Left renal pelvis (tissue), 4 donors: Measurements from ENCODE around the gene NHEJ1. TPM values are rescaled to one million over a fixed set of nuclear protein-coding genes. Genes with fewer than 3 reads are reported as not detected.

Source experiments
- DNase-seq, 4 donors: peaks; one replicate each; pipeline ENCODE4 v3.0.0-alpha.2; 2013; ENCODE audit warnings: low read depth in 4 of 4, low spot score in 3 of 4
- polyA plus RNA-seq, 4 donors: library from polyadenylated mRNA; unstranded; fragments of 120-200 nt; gene quantifications; one replicate each; pipeline ENCODE4 v1.2.1, GENCODE V29; 2013; ENCODE audit not compliant: insufficient read length in 4 of 4

Gene NHEJ1
- polyA plus RNA-seq, 4 donors, result 14.8 to 21.3 (median 18.7) TPM

GRCh38 chr2:219183151-219183772, 22.6 kb upstream of the NHEJ1 start:
- DNase-seq, result no peak

GRCh38 chr2:219182331-219183150, 21.9 kb upstream of the NHEJ1 start:
- DNase-seq, result no peak

DNA sequence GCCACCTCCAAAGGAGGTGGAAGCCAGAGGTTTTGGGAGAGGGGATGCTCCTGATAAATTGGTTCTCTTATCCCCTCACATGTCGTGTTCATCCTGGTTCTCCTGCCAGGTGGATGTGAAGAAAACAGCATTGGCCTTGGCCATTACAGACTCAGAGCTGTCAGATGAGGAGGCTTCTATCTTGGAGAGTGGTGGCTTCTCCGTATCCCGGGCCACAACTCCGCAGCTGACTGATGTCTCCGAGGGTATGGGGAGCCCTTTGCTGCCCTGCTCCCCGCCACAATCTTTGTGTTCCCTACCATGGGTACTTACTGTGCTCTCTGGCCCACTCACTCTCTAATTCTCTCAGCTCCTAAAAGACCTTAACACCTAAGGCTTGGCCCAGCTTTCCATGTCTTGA, 20.9 kb upstream of the NHEJ1 start:
- no peak for DNase-seq

DNA sequence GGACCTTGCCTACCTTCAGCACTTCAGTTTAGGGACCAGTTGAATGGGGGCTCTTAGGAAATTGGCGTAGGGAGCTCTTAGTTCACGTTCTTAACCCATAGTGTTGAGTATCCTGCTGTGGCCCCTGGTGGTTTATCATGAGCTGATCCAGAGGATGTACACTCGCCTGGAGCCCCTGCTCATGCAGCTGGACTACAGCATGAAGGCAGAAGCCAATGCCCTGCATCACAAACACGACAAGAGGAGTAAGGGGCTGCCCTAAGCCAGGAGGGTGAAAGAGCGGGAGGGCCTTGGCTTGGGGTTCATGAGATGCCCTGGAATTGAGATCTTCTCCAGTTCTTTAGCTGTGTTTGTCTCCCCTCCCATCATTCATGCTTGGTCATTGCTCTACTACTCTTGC, 20.3 kb upstream of the NHEJ1 start:
- DNase-seq, result no peak

DNA sequence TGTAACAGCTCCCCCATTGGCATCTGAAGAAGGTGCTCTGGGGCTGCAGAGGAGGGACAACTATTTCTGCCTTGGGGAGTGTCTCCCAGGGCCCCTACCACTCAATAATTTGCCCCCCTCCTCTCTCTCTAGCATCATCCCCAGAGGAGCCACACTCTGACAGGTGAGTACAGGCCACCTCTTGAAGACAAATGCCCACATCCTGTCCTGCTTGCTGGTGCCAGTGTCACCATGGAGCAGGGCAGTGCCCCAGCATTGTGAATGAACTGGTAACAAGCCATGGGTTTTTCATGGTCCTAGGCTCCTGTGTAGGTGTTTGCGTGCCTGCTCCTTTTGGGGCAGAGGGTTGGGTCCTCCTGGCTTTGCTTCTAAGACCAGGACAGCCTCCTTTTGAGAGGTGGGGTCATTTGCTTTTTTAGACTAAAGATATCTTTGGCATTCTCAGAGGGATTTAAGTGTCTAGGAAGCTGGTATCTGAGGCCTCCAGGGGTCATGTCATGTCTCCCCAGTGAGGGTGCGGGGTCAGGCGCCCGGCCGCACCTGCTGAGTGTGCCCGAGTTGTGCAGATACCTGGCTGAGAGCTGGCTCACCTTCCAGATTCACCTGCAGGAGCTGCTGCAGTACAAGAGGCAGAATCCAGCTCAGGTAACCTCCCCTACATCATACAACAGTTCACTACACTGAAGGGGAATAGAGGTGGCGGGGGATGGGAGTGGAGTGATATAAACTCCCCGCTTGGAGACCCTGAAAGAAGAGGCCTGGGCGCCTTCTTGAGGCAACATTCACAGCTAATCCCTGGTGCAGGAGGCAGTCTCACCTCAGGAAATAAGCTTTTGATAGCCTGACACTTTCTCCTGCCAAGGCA, 19.2 kb upstream of the NHEJ1 start:
- DNase-seq, result no peak

- no peak for DNase-seq
Observed at GRCh38 chr2:219178377-219179175, 18.0 kb upstream of the NHEJ1 start.

DNA sequence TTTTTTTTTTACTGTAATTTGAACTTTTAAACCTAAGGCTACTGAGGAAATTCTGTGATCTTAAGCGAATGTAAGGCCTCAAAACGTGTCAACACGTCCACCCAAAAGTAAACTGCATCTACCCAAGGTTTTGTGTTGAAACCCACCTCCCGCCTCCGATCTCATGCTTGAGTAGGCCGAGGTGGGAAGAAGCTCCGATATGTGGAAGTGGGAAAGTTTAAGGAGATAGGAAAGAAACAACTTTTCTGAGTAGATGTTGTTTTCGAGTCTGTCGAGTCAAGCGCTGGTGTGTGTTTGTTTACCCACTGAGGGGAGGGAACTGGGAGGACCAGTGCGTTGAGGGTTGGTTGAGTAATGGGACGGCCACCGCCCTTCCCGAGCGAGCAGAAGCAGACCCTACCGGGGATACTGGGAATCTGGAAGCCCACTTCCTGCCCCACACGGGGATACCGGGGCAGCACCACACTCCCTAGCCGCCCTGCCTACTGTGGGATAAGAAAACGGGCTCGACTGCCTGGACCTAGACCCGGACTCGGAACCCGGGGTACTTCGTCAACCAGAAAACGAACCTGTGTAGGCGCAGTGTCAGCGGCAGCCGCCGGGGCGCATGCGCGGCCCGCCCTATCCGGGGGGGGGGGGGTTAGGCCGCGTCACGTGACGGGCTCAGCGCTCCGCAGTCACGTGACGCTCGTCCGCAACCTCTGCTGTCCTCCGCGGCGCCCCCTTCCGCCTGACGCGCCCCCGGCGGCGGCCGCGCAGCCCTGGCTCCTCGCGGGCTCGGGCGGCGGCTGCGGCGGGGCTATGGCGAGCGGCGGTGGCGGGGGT, 17.1 kb upstream of the NHEJ1 start, which contains the start of gene RETREG2:
Gene RETREG2 (plus strand): TSS at position 724 of the 825 bp plus-strand sequence. CDS start 78 bp downstream, at position 802.
- DNase-seq, result peak in 2 of 4 donors; percentile 75

DNA sequence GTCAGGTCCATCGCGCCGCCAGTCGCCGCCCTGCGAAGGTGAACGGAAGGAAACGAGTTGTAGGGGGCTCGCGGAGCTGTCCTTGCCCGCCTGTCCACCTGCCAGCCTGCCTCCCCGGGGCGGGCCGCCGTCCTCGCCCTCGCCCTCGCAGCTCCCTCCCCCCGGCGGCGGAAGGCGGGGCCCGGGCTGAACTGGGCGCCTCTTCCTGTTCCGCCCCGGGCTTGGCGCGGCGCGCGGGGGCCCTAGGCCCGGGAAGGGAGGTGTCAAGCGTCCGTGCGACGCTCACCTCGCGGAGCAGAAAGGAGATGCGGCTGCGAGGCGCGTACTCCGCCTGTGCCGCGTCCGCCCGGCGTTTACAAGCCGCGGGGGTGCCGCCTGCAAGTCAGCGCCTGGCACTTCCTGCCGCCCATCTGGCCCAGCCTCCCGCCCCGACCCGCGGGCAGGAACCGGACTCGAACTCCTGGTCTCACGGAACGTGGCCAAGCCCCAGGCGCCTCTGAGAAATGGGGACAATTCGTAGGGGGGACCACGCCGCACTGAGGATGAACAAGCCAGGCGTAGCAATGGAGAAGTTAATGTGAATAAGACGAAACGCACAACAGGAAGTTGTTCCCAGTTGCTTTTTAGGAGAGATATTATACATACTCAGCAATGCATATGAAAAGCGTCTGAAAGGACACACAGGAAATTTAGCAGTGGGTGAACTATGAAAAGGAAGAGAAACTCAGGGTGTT, 16.4 kb upstream of the NHEJ1 start, which contains the start of gene CNPPD1:
Gene CNPPD1 (minus strand): TSS at position 108 of the 734 bp plus-strand sequence. CDS start 97 bp downstream, at position 11.
- peak in 2 of 4 donors; percentile 58 to 69 for DNase-seq

- DNase-seq, result peak in 1 of 4 donors; percentile 15
Observed at GRCh38 chr2:219175928-219176817, 15.6 kb upstream of the NHEJ1 start.

GRCh38 chr2:219175486-219175885, 14.9 kb upstream of the NHEJ1 start:
- no peak for DNase-seq

DNA sequence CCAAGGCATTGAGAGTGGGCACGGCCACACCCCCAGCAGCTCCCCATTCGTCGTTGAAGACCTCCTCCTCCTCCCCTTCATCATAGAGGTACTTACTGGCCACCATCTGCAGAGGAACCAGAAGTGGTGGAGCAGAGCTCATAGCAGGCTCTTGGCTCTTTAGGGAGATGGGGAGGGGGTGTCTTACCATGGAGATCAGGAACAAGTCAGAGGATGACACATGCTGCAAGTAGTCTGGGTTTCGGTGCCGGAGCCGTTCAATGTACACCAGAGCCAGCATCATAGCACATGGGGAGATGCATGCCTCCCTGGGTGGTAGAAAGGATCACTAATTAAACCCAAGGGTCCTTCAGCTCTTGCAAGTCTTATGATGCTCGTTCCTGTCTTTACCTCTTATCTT, 14.2 kb upstream of the NHEJ1 start:
- no peak for DNase-seq

- DNase-seq, result no peak
Observed at GRCh38 chr2:219174146-219174545, 13.5 kb upstream of the NHEJ1 start.

GRCh38 chr2:219173176-219173575, 12.6 kb upstream of the NHEJ1 start:
- DNase-seq, result no peak

GRCh38 chr2:219172231-219173154, 11.9 kb upstream of the NHEJ1 start:
- no peak for DNase-seq

DNA sequence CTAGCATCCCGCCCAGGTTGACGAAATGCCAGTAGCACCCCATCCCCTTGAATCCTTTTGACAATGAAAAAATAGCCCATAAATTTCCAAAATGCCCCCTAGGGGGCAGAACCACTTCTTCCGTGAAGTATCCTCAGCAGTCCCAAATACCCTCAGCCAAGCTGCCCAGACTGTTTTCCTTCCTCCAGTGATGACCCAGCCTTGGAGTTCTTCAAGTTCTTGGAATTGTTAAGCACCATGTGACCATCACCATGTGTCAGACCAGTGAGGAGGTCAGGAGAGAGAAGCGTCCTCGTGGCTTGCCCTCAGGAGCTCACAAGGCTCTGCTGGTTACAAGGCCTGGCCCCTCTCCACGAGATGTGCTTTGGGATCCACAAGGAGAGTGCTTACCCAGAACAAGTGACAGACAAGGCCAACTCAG, 10.6 kb upstream of the NHEJ1 start:
- DNase-seq, result no peak

DNA sequence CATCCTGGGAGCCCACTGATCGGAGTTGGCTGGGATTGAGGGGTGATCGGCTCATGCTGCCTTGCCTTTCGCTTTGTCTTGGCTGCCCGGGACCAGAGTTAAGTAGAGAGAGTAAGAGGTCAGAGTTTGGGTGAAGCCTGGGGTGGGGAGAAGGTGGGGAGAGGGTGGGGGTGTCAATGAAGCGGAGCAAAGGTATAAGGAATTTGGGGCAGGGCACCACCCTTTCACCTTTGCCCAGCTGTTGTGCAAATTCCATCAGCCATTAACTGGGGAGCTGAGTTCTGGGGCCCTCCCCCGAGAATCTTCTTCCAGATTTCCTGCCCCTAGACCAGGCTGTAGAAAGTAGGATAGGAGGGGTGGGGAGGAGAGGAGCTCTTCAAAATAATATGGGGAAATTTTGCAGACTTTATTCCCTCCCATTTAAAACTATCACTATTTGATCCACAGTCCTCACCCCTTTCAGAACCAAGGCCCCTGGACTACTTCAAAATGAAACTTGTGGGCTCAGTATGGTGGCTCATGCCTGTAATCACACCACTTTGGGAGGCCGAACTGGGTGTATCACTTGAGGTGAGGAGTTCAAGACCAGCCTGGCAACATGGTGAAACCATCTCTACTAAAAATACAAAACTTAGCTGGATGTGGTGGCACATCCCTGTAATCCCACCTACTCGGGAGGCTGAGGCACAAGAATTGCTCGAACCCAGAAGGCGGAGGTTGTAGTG, 9.5 kb upstream of the NHEJ1 start, which contains the start of gene SLC23A3:
Gene SLC23A3 (minus strand): TSS at position 100 of the 725 bp plus-strand sequence. CDS start 45 bp downstream, at position 55.
- no peak for DNase-seq
